HG03025 (cell line): ENCODE measurements around the gene FETUB.
"Not testable (repeated sequence)": the region's sequence is repeated elsewhere in the genome, so short reads cannot be mapped to it uniquely, and the experiment has no call there.

ENCODE experiments used
- ATAC-seq: cut with Tn5 transposase; IDR thresholded peaks from one replicate; pipeline ENCODE4 v1.9.1; 2021; ENCODE audit warnings: mild to moderate bottlenecking, moderate library complexity; ENCODE audit not compliant: unreplicated experiment, low FRiP score

The FETUB gene

GRCh38 chr3:186665625-186666188 lies 25.5 kb downstream of the FETUB start, which contains the start of gene HRG:
HRG (plus strand) TSS chr3:186666014; CDS start chr3:186666032, 18 bp downstream.
- no peak for ATAC-seq

- no peak for ATAC-seq
These were observed 28.2 kb downstream of the FETUB start for GRCh38 chr3:186668426-186668825.

- no peak for ATAC-seq
These were observed 29.3 kb downstream of the FETUB start for GRCh38 chr3:186669378-186670084.

- ATAC-seq = no peak
These were observed 30.0 kb downstream of the FETUB start for GRCh38 chr3:186670155-186670554.

- no peak for ATAC-seq
These were observed 30.9 kb downstream of the FETUB start for GRCh38 chr3:186671051-186671450.

- ATAC-seq = no peak
These were observed 38.4 kb downstream of the FETUB start for GRCh38 chr3:186678604-186679003.

GRCh38 chr3:186679151-186679550 lies 39.0 kb downstream of the FETUB start:
- no peak for ATAC-seq

GRCh38 chr3:186680869-186681268 lies 40.7 kb downstream of the FETUB start:
- ATAC-seq = no peak

GRCh38 chr3:186682812-186683211 lies 42.6 kb downstream of the FETUB start:
- ATAC-seq = no peak

GRCh38 chr3:186683979-186684378 lies 43.8 kb downstream of the FETUB start:
- ATAC-seq = no peak

GRCh38 chr3:186686475-186686874 lies 46.3 kb downstream of the FETUB start:
- not testable (repeated sequence) for ATAC-seq

- no peak for ATAC-seq
These were observed 47.0 kb downstream of the FETUB start for GRCh38 chr3:186687120-186687651.

GRCh38 chr3:186690304-186690703 lies 50.1 kb downstream of the FETUB start:
- not testable (repeated sequence) for ATAC-seq

- ATAC-seq = no peak
These were observed 51.5 kb downstream of the FETUB start for GRCh38 chr3:186691676-186692075.

GRCh38 chr3:186693843-186694242 lies 53.6 kb downstream of the FETUB start:
- no peak for ATAC-seq

- no peak for ATAC-seq
These were observed 54.3 kb downstream of the FETUB start for GRCh38 chr3:186694288-186695032.

- no peak for ATAC-seq
These were observed 56.3 kb downstream of the FETUB start for GRCh38 chr3:186696522-186696921.

GRCh38 chr3:186697510-186697909 lies 57.3 kb downstream of the FETUB start:
- ATAC-seq = no peak

- ATAC-seq = no peak
These were observed 60.1 kb downstream of the FETUB start for GRCh38 chr3:186700267-186700666.

- ATAC-seq = not testable (repeated sequence)
These were observed 62.3 kb downstream of the FETUB start for GRCh38 chr3:186702451-186702850.
